ENCODE measurements around the gene RAB10.

RAB10 gene

GRCh38 chr2:26178746-26179436 lies 145.0 kb downstream of the RAB10 start:
- DNase-seq (ENCODE audit: low read depth): no peak

GRCh38 chr2:26179446-26179913 lies 145.6 kb downstream of the RAB10 start:
- DNase-seq (ENCODE audit: low read depth): no peak

GRCh38 chr2:26182441-26182840 lies 148.6 kb downstream of the RAB10 start:
- DNase-seq (ENCODE audit: low read depth): no peak

- DNase-seq (ENCODE audit: low read depth): no peak
Observed at GRCh38 chr2:26182887-26183630, 149.2 kb downstream of the RAB10 start.

- no peak for DNase-seq (ENCODE audit: low read depth)
Observed at GRCh38 chr2:26184121-26184520, 150.2 kb downstream of the RAB10 start.

- DNase-seq (ENCODE audit: low read depth): peak; percentile 77
Observed at GRCh38 chr2:26184555-26185303, 150.8 kb downstream of the RAB10 start.

- DNase-seq (ENCODE audit: low read depth): no peak
Observed at GRCh38 chr2:26185304-26185928, 151.5 kb downstream of the RAB10 start.

GRCh38 chr2:26185954-26186770 lies 152.3 kb downstream of the RAB10 start:
- DNase-seq (ENCODE audit: low read depth): no peak

Measured in stimulated activated CD4-positive, alpha-beta T cell treated with anti-CD3 and anti-CD28 coated beads, Interleukin-2, amount 100 ng/mL, for 4 hours (primary cell).